Esophagus squamous epithelium (tissue), 4 donors: ENCODE results near the gene SARNP.

Source experiments
- POLR2A ChIP-seq, 4 donors: fragments of 450-650 bp; IDR thresholded peaks; one replicate each; pipeline ENCODE4 v1.6.1; 2017; ENCODE audit warnings: antibody characterized with exemption in 4 of 4, mild to moderate bottlenecking in 4 of 4, moderate library complexity in 3 of 4
- TF ChIP-seq, protein P1 (sequence below), 6 experiments: fragments of 450-650 bp in 4 of 6; fragments of 200-600 bp in 2 of 6; sonication (generic) in 2 of 6; IDR thresholded peaks; one replicate each; pipeline ENCODE4 v1.5.1; 2016 to 2019; ENCODE audit warnings: antibody characterized with exemption in 6 of 6, mild to moderate bottlenecking in 4 of 6, moderate library complexity in 4 of 6

- TF ChIP-seq, protein P1, sequence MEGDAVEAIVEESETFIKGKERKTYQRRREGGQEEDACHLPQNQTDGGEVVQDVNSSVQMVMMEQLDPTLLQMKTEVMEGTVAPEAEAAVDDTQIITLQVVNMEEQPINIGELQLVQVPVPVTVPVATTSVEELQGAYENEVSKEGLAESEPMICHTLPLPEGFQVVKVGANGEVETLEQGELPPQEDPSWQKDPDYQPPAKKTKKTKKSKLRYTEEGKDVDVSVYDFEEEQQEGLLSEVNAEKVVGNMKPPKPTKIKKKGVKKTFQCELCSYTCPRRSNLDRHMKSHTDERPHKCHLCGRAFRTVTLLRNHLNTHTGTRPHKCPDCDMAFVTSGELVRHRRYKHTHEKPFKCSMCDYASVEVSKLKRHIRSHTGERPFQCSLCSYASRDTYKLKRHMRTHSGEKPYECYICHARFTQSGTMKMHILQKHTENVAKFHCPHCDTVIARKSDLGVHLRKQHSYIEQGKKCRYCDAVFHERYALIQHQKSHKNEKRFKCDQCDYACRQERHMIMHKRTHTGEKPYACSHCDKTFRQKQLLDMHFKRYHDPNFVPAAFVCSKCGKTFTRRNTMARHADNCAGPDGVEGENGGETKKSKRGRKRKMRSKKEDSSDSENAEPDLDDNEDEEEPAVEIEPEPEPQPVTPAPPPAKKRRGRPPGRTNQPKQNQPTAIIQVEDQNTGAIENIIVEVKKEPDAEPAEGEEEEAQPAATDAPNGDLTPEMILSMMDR (IDR thresholded peaks at IDR 0.05): no peak
- TF ChIP-seq POLR2A (IDR thresholded peaks at IDR 0.05): no peak
Observed at GRCh38 chr12:55850893-55851292, 33.4 kb upstream of the SARNP start.
